SW480 (cell line): ENCODE data around the gene MINDY1.

Experiments used
- DNase-seq: peaks from one replicate; pipeline ENCODE4 v3.0.0-alpha.2; 2016; ENCODE audit warnings: low spot score

The MINDY1 gene, protein sequence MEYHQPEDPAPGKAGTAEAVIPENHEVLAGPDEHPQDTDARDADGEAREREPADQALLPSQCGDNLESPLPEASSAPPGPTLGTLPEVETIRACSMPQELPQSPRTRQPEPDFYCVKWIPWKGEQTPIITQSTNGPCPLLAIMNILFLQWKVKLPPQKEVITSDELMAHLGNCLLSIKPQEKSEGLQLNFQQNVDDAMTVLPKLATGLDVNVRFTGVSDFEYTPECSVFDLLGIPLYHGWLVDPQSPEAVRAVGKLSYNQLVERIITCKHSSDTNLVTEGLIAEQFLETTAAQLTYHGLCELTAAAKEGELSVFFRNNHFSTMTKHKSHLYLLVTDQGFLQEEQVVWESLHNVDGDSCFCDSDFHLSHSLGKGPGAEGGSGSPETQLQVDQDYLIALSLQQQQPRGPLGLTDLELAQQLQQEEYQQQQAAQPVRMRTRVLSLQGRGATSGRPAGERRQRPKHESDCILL

DNA sequence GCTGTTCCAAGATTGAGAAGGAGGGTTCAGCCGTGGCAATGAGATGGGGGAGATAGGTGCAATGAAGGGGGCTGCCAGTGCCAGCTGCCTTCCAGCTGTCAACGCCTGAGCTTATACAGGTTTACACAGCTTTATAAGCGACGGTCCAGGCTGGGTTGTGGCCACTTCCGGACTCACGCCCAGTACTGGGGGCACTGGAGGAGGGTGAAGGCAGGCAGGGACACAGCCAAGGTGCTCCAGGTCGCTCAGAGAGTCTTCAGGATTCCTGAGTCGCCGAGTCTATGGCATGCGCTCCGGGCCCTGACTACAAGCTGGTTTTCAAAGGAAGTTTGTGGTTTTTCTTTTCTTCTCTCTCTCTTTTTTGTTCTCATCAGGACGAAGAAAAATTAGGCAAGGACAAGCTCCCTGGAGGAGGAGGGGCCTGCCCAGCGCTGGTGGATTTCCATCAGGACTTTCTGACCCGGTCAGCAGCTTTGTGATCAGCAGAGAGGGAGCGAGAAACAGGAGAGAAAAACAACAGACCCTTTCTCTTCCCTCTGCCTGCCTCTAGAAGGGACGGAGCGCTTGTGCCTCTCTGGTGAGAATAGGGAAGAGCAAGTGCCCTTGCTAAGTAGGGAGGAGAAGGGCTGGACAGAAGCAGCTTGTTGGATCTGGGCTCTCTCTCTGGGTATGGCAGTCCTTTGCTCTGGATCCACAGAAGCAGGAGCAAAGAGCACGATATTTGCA, at the start of gene MINDY1:
MINDY1 (minus strand) TSS at position 576 of the 726 bp plus-strand sequence. CDS start 4,285 bp downstream, outside the sequence.
- peak; percentile 92 for DNase-seq

DNA sequence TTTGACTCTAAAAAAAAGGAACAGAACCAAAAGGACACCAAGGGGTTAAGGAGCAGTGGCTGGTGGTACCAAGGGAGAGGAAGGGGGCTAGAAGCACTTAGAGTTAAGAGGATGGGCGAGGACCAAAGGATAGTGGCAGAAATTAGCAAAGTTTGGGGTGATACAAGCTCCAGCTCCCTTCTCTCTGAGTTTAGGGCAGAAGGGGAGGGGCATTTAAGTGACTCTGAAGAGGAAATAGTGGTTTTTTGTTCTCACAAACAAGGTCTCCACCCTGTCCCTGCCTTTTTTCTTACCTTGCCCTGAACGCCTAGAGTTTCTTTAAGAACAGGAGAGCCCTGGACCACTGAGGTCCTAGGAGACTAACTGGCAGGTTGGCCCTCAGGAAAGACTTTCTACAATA, 49.4 kb upstream of the MINDY1 start:
- DNase-seq = no peak

DNA sequence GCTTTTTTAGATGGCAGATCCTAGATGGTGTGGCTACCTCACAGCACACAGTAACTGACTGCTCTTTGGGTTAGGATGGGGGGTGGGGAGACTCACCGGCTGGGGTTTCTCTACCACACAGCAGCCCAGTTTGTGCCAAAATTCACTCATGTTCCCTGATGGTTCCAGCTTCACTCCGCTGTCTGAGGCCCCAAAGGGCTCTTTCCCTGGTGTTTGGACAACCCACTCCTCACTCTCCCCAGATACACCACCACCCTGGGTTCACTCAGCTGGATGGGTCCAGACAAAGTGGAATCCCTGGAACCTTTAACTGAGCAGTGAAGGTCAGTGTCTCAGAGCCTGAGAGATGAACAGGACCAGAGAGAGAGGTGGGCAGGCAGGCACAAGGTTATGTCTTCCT, 48.9 kb upstream of the MINDY1 start:
- no peak for DNase-seq

DNA sequence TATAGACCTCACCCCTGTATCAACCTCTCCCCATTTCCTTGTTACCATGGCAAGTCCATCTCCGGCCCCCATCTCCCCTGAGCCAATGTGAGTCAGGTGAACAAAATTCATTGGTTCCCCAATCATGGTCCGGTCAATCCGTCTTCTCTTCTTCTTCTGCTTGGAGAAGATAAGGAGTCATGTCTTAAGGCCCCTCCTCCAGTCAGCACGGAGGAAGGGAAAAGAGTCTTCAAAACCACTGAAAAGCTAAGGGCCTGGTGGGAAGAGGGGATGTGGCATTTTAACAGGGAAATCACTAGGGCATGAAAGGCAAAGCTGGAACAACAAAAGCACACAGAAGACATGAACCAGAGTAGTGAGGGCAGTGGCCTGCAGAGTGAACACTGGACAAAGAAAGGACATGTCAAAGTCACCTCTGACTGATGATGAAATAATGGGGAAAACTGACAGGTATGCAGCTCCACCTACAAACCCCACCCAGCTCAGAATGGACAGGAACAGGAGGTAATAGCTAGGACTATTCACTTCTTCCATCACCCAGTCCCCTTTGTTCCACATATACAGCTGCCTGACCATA, 48.4 kb upstream of the MINDY1 start:
- DNase-seq = peak; percentile 61

DNA sequence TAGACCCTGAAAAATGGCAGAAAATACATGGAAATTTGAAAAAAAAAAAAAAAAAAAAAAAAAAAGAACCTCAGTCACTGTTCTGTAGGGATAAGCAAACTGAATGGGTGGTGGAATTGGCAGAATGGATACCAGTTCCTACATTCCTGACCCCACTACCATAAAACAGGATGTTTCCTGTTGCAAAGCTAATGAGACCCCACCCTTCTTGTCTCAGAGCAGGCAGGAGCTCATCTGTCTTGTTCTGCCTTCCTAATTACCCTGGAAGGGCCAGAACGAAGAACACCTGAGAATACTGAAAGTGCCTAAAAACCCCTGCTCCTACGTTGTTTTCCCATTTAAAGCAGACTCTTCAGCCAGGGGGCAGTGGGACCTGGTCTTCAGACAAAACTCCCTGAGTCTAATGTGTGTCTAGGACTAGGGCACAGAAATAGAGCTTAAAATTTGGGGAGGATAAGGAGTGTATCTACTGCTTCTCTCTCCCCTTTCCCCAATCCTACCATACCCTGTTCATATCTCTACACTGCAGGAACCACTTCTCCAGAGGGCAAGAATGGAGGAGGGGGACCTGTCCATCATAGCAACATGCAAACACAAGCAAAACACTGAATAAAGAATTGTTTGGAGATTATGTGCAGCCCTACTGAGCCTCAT, 44.8 kb upstream of the MINDY1 start:
- DNase-seq = no peak

DNA sequence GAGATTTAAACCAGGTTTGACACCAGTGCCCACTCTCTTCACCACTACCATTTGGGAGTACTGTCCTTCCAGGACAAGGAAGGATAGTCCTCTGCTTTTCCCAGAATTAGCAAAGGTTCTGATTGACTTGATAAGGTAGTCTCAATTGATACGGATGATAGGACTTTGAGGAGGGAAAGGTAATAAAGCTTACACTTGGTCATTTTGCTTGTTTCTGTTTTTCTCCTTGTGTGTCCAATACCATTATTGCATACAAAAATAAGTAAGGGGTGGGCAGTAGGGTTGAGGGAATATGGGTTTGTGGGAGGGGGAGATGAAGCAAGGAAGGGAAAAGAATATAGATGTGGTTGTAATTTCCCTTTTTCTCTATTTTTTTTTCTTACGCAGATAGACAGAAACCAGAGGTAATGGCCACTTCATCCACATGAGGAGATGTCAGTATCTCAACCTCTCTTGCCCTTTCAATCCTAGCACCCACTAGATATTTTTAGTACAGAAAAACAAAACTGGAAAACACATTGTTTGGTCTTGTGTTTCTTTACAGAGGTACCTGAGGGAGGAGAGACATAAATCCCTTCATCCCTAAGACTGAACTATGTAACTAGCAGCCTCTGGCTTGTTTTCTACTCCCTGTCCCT, 43.5 kb upstream of the MINDY1 start:
- DNase-seq = no peak

DNA sequence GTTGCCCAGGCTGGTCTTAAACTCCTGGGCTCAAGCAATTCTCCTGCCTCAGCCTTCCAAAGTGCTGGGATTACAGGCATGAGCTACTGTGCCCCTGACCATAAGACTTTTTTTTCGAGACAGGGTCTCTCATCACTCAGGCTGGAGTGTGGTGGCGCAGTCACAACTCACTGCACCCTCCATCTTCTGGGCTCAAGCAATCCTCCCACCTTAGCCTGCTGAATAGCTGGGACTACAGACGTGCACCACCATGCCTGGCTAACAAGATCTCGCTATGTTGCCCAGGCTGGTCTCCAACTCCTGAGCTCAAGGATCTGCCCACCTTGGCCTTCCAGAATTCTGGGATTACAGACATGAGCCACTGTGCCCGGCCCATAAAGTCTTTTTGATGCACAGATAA, 42.8 kb upstream of the MINDY1 start:
- DNase-seq = no peak

DNA sequence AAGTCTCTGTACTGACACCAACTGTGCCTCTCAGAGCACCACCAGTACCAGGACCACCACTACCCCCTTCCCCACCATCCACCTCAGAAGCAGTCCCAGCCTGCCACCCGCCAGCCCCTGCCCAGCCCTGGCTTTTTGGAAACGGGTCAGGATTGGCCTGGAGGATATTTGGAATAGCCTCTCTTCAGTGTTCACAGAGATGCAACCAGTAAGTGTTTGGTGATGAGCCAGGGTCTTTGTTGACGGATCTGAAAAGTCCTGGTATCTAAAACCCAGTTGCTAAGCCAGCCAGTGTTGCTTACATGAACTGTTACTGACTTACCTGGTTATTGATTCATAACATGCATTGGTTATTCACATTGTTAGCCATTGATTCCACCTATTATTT, 41.9 kb upstream of the MINDY1 start:
- no peak for DNase-seq

DNA sequence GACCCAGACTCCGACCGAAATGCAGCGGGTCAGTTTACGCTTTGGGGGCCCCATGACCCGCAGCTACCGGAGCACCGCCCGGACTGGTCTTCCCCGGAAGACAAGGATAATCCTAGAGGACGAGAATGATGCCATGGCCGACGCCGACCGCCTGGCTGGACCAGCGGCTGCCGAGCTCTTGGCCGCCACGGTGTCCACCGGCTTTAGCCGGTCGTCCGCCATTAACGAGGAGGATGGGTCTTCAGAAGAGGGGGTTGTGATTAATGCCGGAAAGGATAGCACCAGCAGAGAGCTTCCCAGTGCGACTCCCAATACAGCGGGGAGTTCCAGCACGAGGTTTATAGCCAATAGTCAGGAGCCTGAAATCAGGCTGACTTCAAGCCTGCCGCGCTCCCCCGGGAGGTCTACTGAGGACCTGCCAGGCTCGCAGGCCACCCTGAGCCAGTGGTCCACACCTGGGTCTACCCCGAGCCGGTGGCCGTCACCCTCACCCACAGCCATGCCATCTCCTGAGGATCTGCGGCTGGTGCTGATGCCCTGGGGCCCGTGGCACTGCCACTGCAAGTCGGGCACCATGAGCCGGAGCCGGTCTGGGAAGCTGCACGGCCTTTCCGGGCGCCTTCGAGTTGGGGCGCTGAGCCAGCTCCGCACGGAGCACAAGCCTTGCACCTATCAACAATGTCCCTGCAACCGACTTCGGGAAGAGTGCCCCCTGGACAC, 41.4 kb upstream of the MINDY1 start:
- DNase-seq = peak; percentile 72

DNA sequence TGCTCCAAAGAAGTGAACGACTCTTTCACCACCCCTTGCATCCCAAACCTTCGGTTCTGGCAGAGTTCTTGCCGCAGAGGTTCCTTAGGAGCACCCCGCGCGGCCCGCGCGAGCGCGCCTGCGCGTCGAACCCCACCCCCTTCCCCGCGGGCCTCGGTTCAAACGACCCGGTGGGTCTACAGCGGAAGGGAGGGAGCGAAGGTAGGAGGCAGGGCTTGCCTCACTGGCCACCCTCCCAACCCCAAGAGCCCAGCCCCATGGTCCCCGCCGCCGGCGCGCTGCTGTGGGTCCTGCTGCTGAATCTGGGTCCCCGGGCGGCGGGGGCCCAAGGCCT, 40.9 kb upstream of the MINDY1 start, which contains the start of gene C1orf56:
C1orf56 (plus strand) TSS at position 161 of the 334 bp plus-strand sequence; CDS start at position 258, 97 bp downstream.
- peak; percentile 77 for DNase-seq

DNA sequence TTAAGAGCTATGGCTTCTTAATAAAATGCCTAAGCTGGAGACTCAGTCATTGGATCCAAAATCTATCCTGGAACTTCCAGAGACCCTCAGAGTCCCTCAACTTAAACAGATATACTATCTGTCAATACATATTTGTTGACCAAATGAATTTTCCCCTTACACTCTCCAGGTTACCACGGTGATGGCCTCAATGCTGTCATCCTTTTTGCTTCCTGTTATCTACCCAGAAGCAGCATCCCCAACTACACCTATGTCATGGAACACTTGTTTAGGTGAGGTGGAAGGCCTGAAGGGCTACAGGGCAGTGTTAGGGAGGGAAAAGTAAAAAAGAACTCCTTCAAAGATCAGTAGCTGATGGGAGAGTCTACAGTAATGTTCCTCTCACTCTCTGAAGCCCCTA, 36.5 kb upstream of the MINDY1 start:
- no peak for DNase-seq

DNA sequence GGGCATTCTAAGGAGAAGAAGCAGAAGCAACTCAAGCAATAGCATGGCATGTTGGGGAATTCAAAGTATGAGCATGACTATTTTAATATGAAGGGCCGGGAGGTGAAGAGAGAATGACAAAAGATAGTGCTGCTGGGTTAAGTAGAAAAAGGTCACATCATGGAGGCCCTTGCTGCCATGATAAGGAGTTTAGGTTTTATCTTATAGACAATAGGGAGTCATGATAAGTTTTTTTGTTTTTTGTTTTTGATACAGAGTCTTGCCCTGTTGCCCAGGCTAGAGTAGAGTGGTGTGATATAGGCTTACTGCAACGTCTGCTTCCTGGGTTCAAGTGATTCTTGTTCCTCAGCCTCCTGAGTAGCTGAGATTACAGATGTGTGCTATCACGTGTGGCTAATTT, 32.8 kb upstream of the MINDY1 start:
- DNase-seq = no peak

DNA sequence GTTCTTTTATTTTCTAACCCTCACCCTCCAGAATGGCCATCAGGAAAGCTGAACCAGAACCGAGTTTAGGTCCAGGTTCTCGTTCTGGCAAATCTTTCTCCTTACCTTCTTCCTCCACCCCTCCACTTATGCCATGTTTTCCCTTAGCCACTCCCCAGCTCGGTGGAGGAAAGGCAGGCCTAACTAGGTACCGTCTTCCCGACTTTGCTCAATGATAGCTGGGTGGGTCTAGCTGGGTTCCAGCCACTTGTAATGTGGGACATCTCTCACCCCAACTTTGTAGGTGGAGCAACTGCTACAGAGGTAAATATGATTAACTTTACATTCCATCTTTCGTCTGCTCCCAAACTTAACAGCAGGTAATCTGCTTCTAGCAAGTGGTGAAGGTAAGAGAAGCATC, 30.3 kb upstream of the MINDY1 start:
- no peak for DNase-seq

DNA sequence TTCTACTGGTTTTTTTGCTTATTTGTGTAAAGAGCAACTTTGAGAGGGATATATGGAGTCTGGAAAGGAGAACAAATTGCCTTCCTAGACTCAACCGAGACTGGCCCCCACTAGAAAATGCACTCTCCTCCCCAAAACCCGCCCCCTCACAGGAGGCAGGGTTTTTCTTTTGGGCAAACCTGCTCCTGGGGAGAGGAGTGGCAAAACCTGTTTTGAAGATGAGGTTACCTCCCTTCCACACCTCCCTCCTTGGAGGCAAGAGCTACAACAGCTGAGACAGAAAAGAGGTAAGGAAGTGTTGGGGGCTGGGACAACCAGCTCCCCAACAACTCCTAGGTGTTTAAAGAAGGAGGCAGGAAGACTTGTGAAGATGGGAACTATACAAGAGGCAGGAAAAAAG, 29.7 kb upstream of the MINDY1 start, which contains the start of gene BNIPL:
BNIPL (plus strand) TSS at position 231 of the 400 bp plus-strand sequence; CDS start at position 371, 140 bp downstream.
- no peak for DNase-seq

DNA sequence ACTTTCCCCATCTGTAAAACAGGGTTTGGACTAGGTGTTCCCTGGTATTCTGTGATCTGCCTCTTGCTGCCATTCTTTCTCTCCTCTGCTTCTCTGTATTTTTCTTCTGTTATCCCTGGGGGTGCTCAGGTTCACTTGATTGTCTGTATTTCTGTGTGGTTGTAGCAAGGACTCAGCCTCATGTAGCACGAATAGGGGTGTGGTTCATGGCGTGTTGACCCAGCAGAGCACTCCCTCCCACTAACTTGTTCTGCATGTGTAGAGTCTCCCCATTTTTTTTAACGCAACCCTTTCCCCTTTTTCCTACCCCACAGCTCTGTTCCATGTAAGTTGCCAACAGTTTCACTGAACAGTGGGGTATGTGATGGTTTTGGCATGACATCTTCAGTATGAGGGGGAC, 28.5 kb upstream of the MINDY1 start:
- DNase-seq = no peak

DNA sequence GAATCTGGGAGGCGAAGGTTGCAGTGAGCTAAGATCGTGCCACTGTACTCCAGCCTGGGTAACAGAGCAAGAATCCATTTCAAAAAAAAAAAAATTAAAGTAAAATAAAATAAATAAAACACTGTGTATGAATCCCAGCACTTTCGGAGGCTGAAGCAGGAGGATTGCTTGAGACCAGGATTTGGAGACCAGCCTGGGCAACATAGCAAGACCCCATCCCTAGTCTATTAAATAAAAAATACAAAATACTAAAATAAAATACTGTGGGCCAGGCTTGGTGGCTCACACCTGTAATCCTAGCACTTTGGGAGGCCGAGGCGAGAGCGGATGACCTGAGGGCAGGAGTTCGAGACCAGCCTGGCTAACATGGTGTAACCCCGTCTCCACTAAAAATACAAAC, 25.5 kb upstream of the MINDY1 start:
- DNase-seq = no peak

DNA sequence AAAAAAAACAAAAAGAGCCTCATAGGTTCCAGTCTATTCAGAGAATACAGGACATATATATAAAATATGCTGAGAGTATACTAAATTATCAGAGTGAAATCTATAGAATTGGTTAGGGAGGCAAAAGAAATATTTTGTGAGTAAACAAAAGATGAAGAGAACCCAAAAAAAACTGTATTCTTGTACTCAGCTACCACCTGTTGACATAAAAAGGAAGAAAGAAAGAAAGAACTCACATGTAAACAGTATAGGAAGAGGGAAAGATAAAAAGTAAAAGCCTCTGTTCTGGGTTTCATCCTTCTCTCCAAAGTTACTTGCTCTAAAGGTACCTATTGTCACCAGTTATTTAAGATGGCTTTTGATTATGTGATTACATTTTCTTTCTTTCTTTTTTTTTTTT, 19.8 kb upstream of the MINDY1 start:
- no peak for DNase-seq

DNA sequence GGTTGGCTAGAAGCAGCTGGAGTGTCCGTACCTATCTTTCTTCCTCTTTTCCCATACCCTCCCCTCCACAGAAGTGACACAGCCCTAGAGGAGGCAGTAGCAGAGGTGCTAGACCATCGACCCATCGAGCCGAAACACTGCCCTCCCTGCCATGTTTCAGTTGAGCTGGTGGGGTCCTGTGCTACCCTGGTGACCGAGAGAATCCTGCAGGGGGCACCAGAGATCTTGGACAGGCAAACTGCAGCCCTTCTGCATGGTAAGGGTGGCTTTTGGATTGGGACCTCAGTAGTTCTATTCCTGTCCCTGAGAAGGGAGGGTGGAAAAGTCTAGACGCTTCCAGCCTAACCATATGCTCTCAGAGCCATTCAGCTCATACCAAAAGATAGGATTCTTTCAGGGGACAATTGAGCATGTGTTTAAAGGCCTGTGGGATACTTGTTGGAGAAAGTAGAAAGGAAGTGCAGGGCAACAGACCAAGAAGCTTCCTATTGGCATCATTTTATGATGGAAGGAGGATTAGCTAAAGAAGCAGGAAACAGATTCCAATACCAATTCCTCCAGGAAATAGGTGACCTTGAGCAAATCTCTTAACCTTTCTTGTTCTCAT, 17.9 kb upstream of the MINDY1 start:
- DNase-seq = peak; percentile 52

DNA sequence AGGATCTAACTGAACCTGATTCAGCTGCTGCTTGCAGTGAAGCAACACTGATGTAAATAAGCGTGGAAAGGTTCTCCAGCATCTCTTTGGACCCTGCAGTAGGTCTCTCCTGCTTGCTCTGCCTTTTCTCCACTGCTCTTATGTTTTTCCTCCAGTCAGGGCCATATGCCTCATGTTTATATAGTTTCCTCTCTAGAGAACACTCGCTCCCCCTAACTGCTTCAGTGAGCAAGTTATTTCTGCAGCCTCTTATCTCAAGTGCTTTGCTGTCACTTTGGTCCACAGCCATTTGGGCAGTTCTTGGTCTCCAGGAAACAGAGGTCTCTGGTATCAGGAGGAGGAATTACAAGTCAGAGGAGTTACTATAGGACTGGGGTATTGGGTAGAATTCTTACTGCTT, 6.8 kb upstream of the MINDY1 start:
- no peak for DNase-seq

DNA sequence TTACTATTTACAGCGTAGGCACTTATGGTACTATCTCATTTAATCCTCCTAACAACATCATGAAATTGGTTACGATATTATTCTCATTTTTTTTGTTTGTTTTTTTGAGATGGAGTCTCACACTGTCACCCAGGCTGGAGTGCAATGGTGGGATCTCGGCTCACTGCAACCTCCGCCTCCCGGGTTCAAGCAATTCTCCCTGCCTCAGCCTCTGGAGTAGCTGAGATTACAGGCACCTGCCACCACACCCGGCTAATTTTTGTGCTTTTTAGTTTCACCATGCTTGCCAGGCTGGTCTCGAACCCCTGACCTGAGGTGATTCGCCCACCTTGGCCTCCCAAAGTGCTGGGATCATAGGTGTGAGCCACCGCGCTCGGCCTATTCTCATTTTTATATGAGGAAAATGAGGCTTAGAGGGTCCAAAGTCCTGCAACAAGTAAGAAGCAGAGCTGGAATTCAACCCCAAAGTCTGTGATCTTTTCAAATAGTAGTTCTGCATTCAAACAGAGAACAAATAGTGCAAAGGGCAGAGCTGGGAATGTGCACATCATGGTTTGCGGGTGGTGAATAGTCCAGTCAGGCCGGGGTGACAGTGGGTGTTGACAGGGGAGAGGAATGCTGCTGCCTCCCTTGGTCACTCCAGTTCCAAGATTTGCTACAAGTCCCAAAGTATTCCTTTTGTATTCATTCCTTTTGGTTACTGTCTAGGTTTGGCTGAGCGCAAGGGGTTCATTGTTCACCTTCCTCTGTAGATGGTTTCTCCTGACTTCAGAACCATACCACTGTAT, 6.2 kb upstream of the MINDY1 start:
- DNase-seq = peak; percentile 29
